Cardiac septum (tissue), 1 donor: ENCODE results near the gene PABPC5. TPM values are rescaled to one million over a fixed set of nuclear protein-coding genes. Genes with fewer than 3 reads are reported as not detected.

Source experiments
- DNase-seq: peaks from one replicate; pipeline ENCODE4 v3.0.0-alpha.2; 2020; ENCODE audit warnings: low spot score
- intact Hi-C: fragments of 100-400 bp; cut with DNase I; formaldehyde crosslinking; loops from one replicate; pipeline ENCODE4 v1.14.0; 2022
- long read RNA-seq: library from polyadenylated mRNA; unstranded; transcript quantifications from one replicate; pipeline ENCODE4 v2.0.0, GENCODE V29; 2021
- total RNA-seq: library from RNA; stranded (reverse); fragmentation: NEBNext Ultra II Directional; extraction: Animal tissue kit (Norgen Biotek cat#: 25700); gene quantifications from one replicate; pipeline ENCODE4 v1.2.1, GENCODE V29; 2021
- donor health status: DM: no; HTN: no; CAD: no.

PABPC5 gene
- total RNA-seq = 0.67 TPM
- long read RNA-seq, partial matches to known transcripts = 0 of 3 reads
- long read RNA-seq, other reads (novel, unspliced or antisense) = 0 of 3 reads

- peak; percentile 85 for DNase-seq
- intact Hi-C loops = no loop called here
Observed at GRCh38 chrX:91434351-91435168, at the start of gene PABPC5. PABPC5 (plus strand) TSS chrX:91434839; CDS start chrX:91435578, 739 bp downstream.

GRCh38 chrX:91389026-91389425 lies 45.6 kb upstream of the PABPC5 start:
- no peak for DNase-seq
- intact Hi-C loops = no loop called here

- no peak for DNase-seq
- intact Hi-C loops = no loop called here
Observed at GRCh38 chrX:91414713-91415112, 19.9 kb upstream of the PABPC5 start.

GRCh38 chrX:91435395-91435794 lies 756 bp downstream of the PABPC5 start:
- intact Hi-C loops = no loop called here
- DNase-seq = no peak
